Sigmoid colon (tissue), 7 donors: ENCODE measurements around the gene NR1I3. TPM values are rescaled to one million over a fixed set of nuclear protein-coding genes. Genes with fewer than 3 reads are reported as not detected.
"Not testable (repeated sequence)": the region's sequence is repeated elsewhere in the genome, so short reads cannot be mapped to it uniquely, and the experiment has no call there.

ENCODE experiments used
- DNase-seq: peaks from one replicate; pipeline ENCODE4 v3.0.0-alpha.2; 2019
- H3K27ac ChIP-seq, 4 donors: fragments of 200-600 bp; sonication (generic); one replicate each; pipeline ENCODE4 v1.5.1; 2016 to 2019; ENCODE audit warnings: mild to moderate bottlenecking in 1 of 4
- H3K27me3 ChIP-seq, 3 donors: fragments of 200-600 bp; sonication (generic); one replicate each; pipeline ENCODE4 v1.5.1; 2019; ENCODE audit warnings: mild to moderate bottlenecking in 1 of 3
- H3K36me3 ChIP-seq, 4 donors: fragments of 200-600 bp; sonication (generic); one replicate each; pipeline ENCODE4 v1.5.1; 2016 to 2019
- H3K4me1 ChIP-seq, 4 donors: fragments of 200-600 bp; sonication (generic); one replicate each; pipeline ENCODE4 v1.5.1; 2017 to 2019
- H3K4me3 ChIP-seq, 4 donors: fragments of 200-600 bp; sonication (generic); one replicate each; pipeline ENCODE4 v1.5.1; 2017 to 2019; ENCODE audit warnings: mild to moderate bottlenecking in 2 of 4, moderate library complexity in 1 of 4
- H3K9me3 ChIP-seq, 4 donors: fragments of 200-600 bp in 3 of 4; sonication (generic) in 3 of 4; one replicate each; pipeline versions ENCODE4 v1.5.1 to v1.6.1; 2013 to 2019
- EP300 ChIP-seq, 4 donors: sonication (generic); formaldehyde crosslinking; IDR thresholded peaks; one replicate each; pipeline ENCODE4 v1.6.1; 2017; ENCODE audit warnings: antibody characterized with exemption in 4 of 4
- POLR2A ChIP-seq, 2 donors: fragments of 450-650 bp; IDR thresholded peaks; one replicate each; pipeline ENCODE4 v1.6.1; 2016; ENCODE audit warnings: antibody characterized with exemption in 2 of 2, mild to moderate bottlenecking in 2 of 2, moderate library complexity in 2 of 2
- POLR2AphosphoS5 ChIP-seq, 4 donors: sonication (generic); formaldehyde crosslinking; IDR thresholded peaks; one replicate each; pipeline ENCODE4 v1.6.1; 2017; ENCODE audit warnings: antibody characterized with exemption in 4 of 4
- WGBS, 2 donors: extraction: QIAGEN DNeasy Blood & Tissue Kit; methylation state at CpG; one replicate each; pipeline ENCODE4 v1.1.7; 2013; 5-methylcytosine and 5-hydroxymethylcytosine counted together
- intact Hi-C: fragments of 100-400 bp; cut with DNase I; formaldehyde crosslinking; loops from one replicate; pipeline ENCODE4 v1.15.1; 2023
- polyA plus RNA-seq, 3 donors: library from polyadenylated mRNA; stranded (reverse); fragments of 200-250 nt; gene quantifications; one replicate each; pipeline ENCODE4 v1.2.3, GENCODE V29; 2013
- total RNA-seq, 4 donors: library from RNA; depleted of rRNA; stranded (reverse); fragments of >200 nt; gene quantifications; one replicate each; pipeline ENCODE4 v1.1.0, GENCODE V29; 2016
- TF ChIP-seq, protein P1 (sequence below), 4 experiments: fragments of 450-650 bp in 3 of 4; fragments of 200-600 bp in 1 of 4; IDR thresholded peaks; one replicate each; pipeline ENCODE4 v1.5.1; 2016 to 2019; ENCODE audit warnings: antibody characterized with exemption in 4 of 4, mild to moderate bottlenecking in 3 of 4, moderate library complexity in 2 of 4
- donor health status: healthy with polysubstance abuse.
- donor health status: Bipolar disorder and iron deficiency.
- donor health status: healthy.

Gene NR1I3
- total and polyA plus RNA-seq, 7 donors = 0.13 TPM; not detected in 6

DNA sequence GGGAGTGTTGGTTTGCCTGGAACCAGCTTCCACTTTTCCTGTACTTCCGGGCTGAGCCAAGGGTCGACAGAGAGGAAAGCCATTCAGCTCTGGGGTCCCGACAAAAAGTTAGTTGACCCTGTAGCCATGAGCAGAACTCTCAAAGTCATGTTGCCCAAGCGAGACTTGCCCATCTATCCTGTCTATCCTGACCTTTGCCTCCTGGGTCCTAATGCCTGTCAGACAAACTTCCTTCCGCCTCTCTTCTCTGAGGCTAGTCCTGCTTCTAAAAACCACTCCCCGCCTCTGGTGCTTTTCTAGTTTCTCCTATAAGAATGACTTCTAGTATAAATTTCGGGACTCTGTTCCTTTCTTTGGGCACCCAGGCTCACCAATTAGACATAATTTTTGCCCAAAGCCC lies 12.8 kb upstream of the NR1I3 start:
- intact Hi-C loops = no loop called here
- H3K27me3 ChIP-seq = no peaks in the 10 kb centered on the region
- H3K36me3 ChIP-seq = no peaks in the 10 kb centered on the region
- H3K4me1 ChIP-seq = no peaks in the 10 kb centered on the region
- no peak overlapping the region for H3K4me3 ChIP-seq
- no peak for DNase-seq
- TF ChIP-seq POLR2AphosphoS5 (IDR thresholded peaks at IDR 0.05) = no peak
- TF ChIP-seq POLR2A (IDR thresholded peaks at IDR 0.05) = no peak
- TF ChIP-seq, protein P1, sequence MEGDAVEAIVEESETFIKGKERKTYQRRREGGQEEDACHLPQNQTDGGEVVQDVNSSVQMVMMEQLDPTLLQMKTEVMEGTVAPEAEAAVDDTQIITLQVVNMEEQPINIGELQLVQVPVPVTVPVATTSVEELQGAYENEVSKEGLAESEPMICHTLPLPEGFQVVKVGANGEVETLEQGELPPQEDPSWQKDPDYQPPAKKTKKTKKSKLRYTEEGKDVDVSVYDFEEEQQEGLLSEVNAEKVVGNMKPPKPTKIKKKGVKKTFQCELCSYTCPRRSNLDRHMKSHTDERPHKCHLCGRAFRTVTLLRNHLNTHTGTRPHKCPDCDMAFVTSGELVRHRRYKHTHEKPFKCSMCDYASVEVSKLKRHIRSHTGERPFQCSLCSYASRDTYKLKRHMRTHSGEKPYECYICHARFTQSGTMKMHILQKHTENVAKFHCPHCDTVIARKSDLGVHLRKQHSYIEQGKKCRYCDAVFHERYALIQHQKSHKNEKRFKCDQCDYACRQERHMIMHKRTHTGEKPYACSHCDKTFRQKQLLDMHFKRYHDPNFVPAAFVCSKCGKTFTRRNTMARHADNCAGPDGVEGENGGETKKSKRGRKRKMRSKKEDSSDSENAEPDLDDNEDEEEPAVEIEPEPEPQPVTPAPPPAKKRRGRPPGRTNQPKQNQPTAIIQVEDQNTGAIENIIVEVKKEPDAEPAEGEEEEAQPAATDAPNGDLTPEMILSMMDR (IDR thresholded peaks at IDR 0.05) = no peak
- H3K9me3 ChIP-seq = no peaks in the 10 kb centered on the region
- WGBS, 2 donors = 70 to 91% methylated on average over 7 of the region's 7 CpGs
- no peak overlapping the region for H3K27ac ChIP-seq

DNA sequence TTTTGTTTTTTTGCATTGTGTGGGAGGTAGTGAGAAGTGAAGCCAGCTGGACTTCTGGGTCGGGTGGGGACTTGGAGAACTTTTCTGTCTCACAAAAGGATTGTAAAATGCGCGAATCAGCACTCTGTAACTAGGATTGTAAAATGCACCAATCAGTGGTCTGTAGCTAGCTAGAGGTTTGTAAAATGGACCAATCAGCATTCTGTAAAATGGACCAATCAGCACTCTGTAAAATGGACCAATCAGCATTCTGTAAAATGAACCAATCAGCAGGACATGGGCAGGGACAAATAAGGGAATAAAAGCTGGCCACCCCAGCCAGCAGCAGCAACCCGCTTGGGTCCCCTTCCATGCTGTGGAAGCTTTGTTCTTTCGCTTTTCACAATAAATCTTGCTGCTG lies 12.1 kb upstream of the NR1I3 start:
- intact Hi-C loops, H3K36me3 ChIP-seq, H3K4me1 ChIP-seq, H3K4me3 ChIP-seq, DNase-seq, H3K27ac ChIP-seq, H3K9me3 ChIP-seq, H3K27me3 ChIP-seq: not testable (repeated sequence)
- 90 to 91% methylated on average over 5 of the region's 5 CpGs for WGBS, 2 donors

DNA sequence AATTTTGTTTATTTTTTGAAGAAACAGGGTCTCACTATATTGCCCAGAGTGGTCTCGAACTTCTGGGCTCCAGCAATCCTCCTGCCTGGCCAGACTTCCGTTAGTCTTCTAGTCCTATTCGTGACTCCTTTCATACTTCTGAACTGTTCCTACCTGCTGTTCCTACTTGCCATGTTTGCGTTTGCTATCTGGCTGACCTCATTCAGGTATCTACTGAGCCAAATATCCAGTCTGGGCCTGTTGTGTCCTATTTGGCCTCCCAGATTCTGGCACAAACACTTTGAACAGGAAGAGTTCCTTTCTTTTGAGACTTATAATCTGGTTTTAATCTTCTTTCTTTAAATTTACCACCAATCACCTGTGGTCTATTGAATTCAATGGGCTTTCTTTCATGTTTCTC lies 6.9 kb upstream of the NR1I3 start:
- H3K4me1 ChIP-seq = no peaks in the 10 kb centered on the region
- WGBS, 2 donors = 82 to 89% methylated on average over 4 of the region's 4 CpGs
- no peak overlapping the region for H3K27ac ChIP-seq
- no peaks in the 10 kb centered on the region for H3K27me3 ChIP-seq
- no peak overlapping the region for H3K4me3 ChIP-seq
- H3K36me3 ChIP-seq = no peaks in the 10 kb centered on the region
- TF ChIP-seq, protein P1 (IDR thresholded peaks at IDR 0.05) = no peak
- TF ChIP-seq POLR2AphosphoS5 (IDR thresholded peaks at IDR 0.05) (no peak), EP300 (IDR thresholded peaks at IDR 0.05) (no peak), POLR2A (IDR thresholded peaks at IDR 0.05) (no peak)
- intact Hi-C loops = no loop called here
- DNase-seq = no peak
- no peaks in the 10 kb centered on the region for H3K9me3 ChIP-seq

DNA sequence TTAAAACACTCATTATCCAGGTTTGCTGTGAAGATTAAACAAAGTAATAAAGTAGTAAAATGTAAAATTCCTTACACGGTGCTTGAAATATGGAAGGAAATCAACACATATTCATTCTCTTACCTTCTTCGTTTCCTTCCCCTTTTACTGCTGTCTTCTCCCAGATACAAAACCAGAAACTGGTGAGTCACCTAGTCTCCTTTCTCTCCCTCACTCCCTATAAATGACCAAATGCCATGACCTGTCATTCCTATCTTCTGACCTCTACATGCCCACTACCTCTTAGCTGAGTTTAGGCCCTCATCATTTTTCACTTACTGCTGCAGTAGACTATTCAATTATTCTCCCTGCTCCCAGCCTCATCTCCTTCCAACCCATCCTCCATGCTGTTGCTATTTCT lies 4.3 kb upstream of the NR1I3 start:
- Histone ChIP-seq H3K27ac (no peak overlapping the region), H3K4me1 (no peaks in the 10 kb centered on the region), H3K9me3 (no peaks in the 10 kb centered on the region), H3K36me3 (no peaks in the 10 kb centered on the region), H3K27me3 (no peaks in the 10 kb centered on the region), H3K4me3 (no peak overlapping the region)
- WGBS, 2 donors = 38 to 55% methylated on average over 2 of the region's 2 CpGs
- no peak for DNase-seq
- intact Hi-C loops = no loop called here
- no peak for TF ChIP-seq POLR2AphosphoS5 (IDR thresholded peaks at IDR 0.05)
- no peak for TF ChIP-seq EP300 (IDR thresholded peaks at IDR 0.05)
- TF ChIP-seq, protein P1 (IDR thresholded peaks at IDR 0.05) = no peak
- TF ChIP-seq POLR2A (IDR thresholded peaks at IDR 0.05) = no peak

DNA sequence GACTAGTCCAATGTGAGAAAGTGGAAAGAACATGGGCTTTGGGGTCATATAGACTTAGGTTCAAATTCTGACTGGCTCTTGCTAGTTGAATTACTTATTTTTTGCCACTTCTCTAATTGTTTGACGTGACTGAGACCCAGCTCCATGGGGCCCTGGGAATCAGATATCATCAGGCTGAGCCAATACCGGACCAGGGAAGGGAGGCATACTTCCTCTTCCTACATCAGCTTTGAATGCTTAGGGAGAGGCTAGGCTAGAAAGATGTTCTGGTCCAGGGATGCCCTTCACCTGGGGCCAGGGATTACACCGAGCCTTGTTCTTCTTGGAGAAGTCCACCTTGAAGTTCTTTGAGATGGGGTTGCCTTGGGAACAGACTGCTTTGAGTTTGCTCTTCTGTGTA lies 3.7 kb upstream of the NR1I3 start:
- no peak overlapping the region for H3K4me3 ChIP-seq
- WGBS, 2 donors = 79 to 87% methylated on average over 3 of the region's 3 CpGs
- intact Hi-C loops = no loop called here

More for the DNA sequence above, 3.7 kb upstream of the NR1I3 start:
- H3K4me1 ChIP-seq = no peaks in the 10 kb centered on the region
- no peaks in the 10 kb centered on the region for H3K36me3 ChIP-seq
- no peaks in the 10 kb centered on the region for H3K27me3 ChIP-seq
- DNase-seq = no peak
- H3K27ac ChIP-seq = no peak overlapping the region
- TF ChIP-seq, protein P1 (IDR thresholded peaks at IDR 0.05) = no peak
- TF ChIP-seq EP300 (IDR thresholded peaks at IDR 0.05) (no peak), POLR2AphosphoS5 (IDR thresholded peaks at IDR 0.05) (no peak), POLR2A (IDR thresholded peaks at IDR 0.05) (no peak)
- H3K9me3 ChIP-seq = no peaks in the 10 kb centered on the region
